Mesenchymal stem cell (in vitro differentiated cells and primary cell): Measurements from ENCODE around the gene HPN.

Experiments
- DNase-seq: peaks from one replicate; pipeline ENCODE4 v3.0.0-alpha.2; 2013
- H2AFZ ChIP-seq: one replicate; pipeline ENCODE4 v1.6.1; 2013; ENCODE audit warnings: low read depth, mild to moderate bottlenecking, control low read depth, inconsistent platforms, low read length, moderate library complexity
- H2AK5ac ChIP-seq: 2 replicates; pipeline ENCODE4 v1.6.1; 2013; ENCODE audit warnings: low read length, moderate library complexity, mild to moderate bottlenecking, inconsistent platforms; ENCODE audit not compliant: severe bottlenecking
- H2BK120ac ChIP-seq: one replicate; pipeline ENCODE4 v1.6.1; 2013; ENCODE audit warnings: low read depth, mild to moderate bottlenecking, inconsistent platforms, low read length, moderate library complexity
- H2BK12ac ChIP-seq, 2 experiments: one replicate each; pipeline ENCODE4 v1.6.1; 2013; ENCODE audit warnings: inconsistent platforms in 2 of 2, low read length in 2 of 2, mild to moderate bottlenecking in 2 of 2, moderate library complexity in 2 of 2, control low read depth in 1 of 2
- H2BK15ac ChIP-seq: one replicate; pipeline ENCODE4 v1.6.1; 2013; ENCODE audit warnings: mild to moderate bottlenecking, low read depth, inconsistent platforms; ENCODE audit not compliant: poor library complexity, severe bottlenecking
- H2BK5ac ChIP-seq: 2 replicates; pipeline ENCODE4 v1.6.1; 2013; ENCODE audit warnings: low read depth, mild to moderate bottlenecking, low read length, control low read depth, inconsistent platforms; ENCODE audit not compliant: poor library complexity, severe bottlenecking
- H3K14ac ChIP-seq, 2 experiments: one replicate each; pipeline ENCODE4 v1.6.1; 2013; ENCODE audit warnings: inconsistent platforms in 2 of 2, low read length in 2 of 2, control low read depth in 1 of 2, mild to moderate bottlenecking in 1 of 2, moderate library complexity in 1 of 2
- H3K18ac ChIP-seq, 2 experiments: one replicate each; pipeline ENCODE4 v1.6.1; 2013; ENCODE audit warnings: inconsistent platforms in 2 of 2, low read length in 2 of 2, control low read depth in 1 of 2, low read depth in 1 of 2, mild to moderate bottlenecking in 1 of 2
- H3K23ac ChIP-seq, 2 experiments: one replicate each; pipeline ENCODE4 v1.6.1; 2013; ENCODE audit warnings: inconsistent platforms in 2 of 2, low read length in 2 of 2, mild to moderate bottlenecking in 2 of 2, moderate library complexity in 2 of 2, control low read depth in 1 of 2
- H3K27ac ChIP-seq: 2 replicates; pipeline ENCODE4 v1.5.1; 2013; ENCODE audit warnings: mild to moderate bottlenecking, moderate library complexity, low read length, control low read depth, inconsistent platforms; ENCODE audit not compliant: poor library complexity, severe bottlenecking
- H3K27me3 ChIP-seq, 2 experiments: 2 replicates each; pipeline versions ENCODE4 v1.6.1 to v1.7.0; 2013; ENCODE audit warnings: low read length in 2 of 2, mild to moderate bottlenecking in 2 of 2, moderate library complexity in 2 of 2, control low read depth in 1 of 2, inconsistent platforms in 1 of 2; ENCODE audit not compliant: control insufficient read depth in 1 of 2, insufficient read depth in 1 of 2
- H3K36me3 ChIP-seq, 2 experiments: 2 replicates each; pipeline versions ENCODE4 v1.6.1 to v1.7.0; 2013; ENCODE audit warnings: low read length in 2 of 2, control low read depth in 1 of 2, inconsistent platforms in 1 of 2, low read depth in 1 of 2, mild to moderate bottlenecking in 1 of 2; ENCODE audit not compliant: insufficient read depth in 2 of 2, control insufficient read depth in 1 of 2
- H3K4ac ChIP-seq, 2 experiments: one replicate each; pipeline ENCODE4 v1.6.1; 2013; ENCODE audit warnings: inconsistent platforms in 2 of 2, low read length in 2 of 2, mild to moderate bottlenecking in 2 of 2, moderate library complexity in 2 of 2, control low read depth in 1 of 2, low read depth in 1 of 2
- H3K4me1 ChIP-seq: 2 replicates; pipeline ENCODE4 v1.6.1; 2013; ENCODE audit warnings: low read depth, low read length, control low read depth; ENCODE audit not compliant: control insufficient read depth, insufficient read depth
- H3K4me2 ChIP-seq: 2 replicates; pipeline ENCODE4 v1.6.1; 2013; ENCODE audit warnings: low read length, mild to moderate bottlenecking, inconsistent platforms; ENCODE audit not compliant: poor library complexity, severe bottlenecking
- H3K4me3 ChIP-seq, 2 experiments: 2 replicates each; pipeline versions ENCODE4 v1.5.1 to v1.7.0; 2013; ENCODE audit warnings: low read length in 2 of 2, mild to moderate bottlenecking in 2 of 2, control low read depth in 1 of 2, low read depth in 1 of 2; ENCODE audit not compliant: insufficient read depth in 1 of 2
- H3K79me1 ChIP-seq: replicated peaks from 2 replicates; pipeline ENCODE4 v1.6.1; 2013; ENCODE audit warnings: mild to moderate bottlenecking, control low read depth, low read length, inconsistent platforms; ENCODE audit not compliant: poor library complexity, severe bottlenecking
- H3K9ac ChIP-seq: 2 replicates; pipeline ENCODE4 v1.7.0; 2013; ENCODE audit warnings: mild to moderate bottlenecking, low read length, moderate library complexity
- H3K9me3 ChIP-seq: 2 replicates; pipeline ENCODE4 v1.7.0; 2013; ENCODE audit warnings: mild to moderate bottlenecking, low read length; ENCODE audit not compliant: control insufficient read depth
- H4K8ac ChIP-seq: one replicate; pipeline ENCODE4 v1.6.1; 2013; ENCODE audit warnings: inconsistent platforms, mild to moderate bottlenecking, low read length, moderate library complexity
- H4K91ac ChIP-seq: one replicate; pipeline ENCODE4 v1.6.1; 2013; ENCODE audit warnings: mild to moderate bottlenecking, low read length, inconsistent platforms
- WGBS: methylation state at CpG from one replicate; pipeline ENCODE4 v1.1.7; 2013; ENCODE audit warnings: mixed read lengths; 5-methylcytosine and 5-hydroxymethylcytosine counted together

Gene HPN

GRCh38 chr19:35109395-35110112 is 68.0 kb downstream of the HPN start:
- Histone ChIP-seq H3K36me3 (no peaks in the 10 kb centered on the region), H3K79me1 (no peaks in the 10 kb centered on the region), H3K23ac (peak overlapping the region in 1 of 2 experiments; percentile 61), H3K4ac (no peak overlapping the region), H3K4me2 (no peak overlapping the region), H4K91ac (no peak overlapping the region), H3K9ac (no peak overlapping the region), H4K8ac (no peak overlapping the region), H2BK12ac (no peak overlapping the region), H2BK5ac (no peak overlapping the region), H3K14ac (no peak overlapping the region), H2BK120ac (no peak overlapping the region), H2AFZ (no peak overlapping the region), H3K9me3 (no peaks in the 10 kb centered on the region), H3K27me3 (peaks cover 0 to 4% of the 10 kb centered on the region in 2 experiments), H3K4me1 (no peaks in the 10 kb centered on the region), H2BK15ac (no peak overlapping the region), H3K4me3 (no peak overlapping the region), H3K27ac (no peak overlapping the region), H2AK5ac (no peak overlapping the region), H3K18ac (no peak overlapping the region)
- DNase-seq, result no peak
- 86% methylated on average over 22 of the region's 22 CpGs for WGBS

- H3K4me3 ChIP-seq, result no peak overlapping the region
- H3K14ac ChIP-seq, result no peak overlapping the region
Measured at GRCh38 chr19:35110974-35111373, 69.5 kb downstream of the HPN start.

GRCh38 chr19:35112995-35113688 is 71.6 kb downstream of the HPN start:
- Histone ChIP-seq H2AK5ac (no peak overlapping the region), H3K79me1 (no peaks in the 10 kb centered on the region), H3K4me2 (no peak overlapping the region), H4K8ac (no peak overlapping the region), H2BK120ac (no peak overlapping the region), H3K36me3 (no peaks in the 10 kb centered on the region), H4K91ac (no peak overlapping the region), H3K27me3 (peaks cover 6 to 24% of the 10 kb centered on the region in 2 experiments), H3K14ac (no peak overlapping the region), H3K27ac (no peak overlapping the region), H2BK12ac (no peak overlapping the region), H2BK15ac (no peak overlapping the region), H2AFZ (no peak overlapping the region), H3K23ac (no peak overlapping the region), H3K4me3 (no peak overlapping the region), H2BK5ac (no peak overlapping the region), H3K9me3 (no peaks in the 10 kb centered on the region), H3K4ac (no peak overlapping the region), H3K4me1 (no peaks in the 10 kb centered on the region), H3K18ac (no peak overlapping the region), H3K9ac (no peak overlapping the region)
- 78% methylated on average over 15 of the region's 15 CpGs for WGBS
- no peak for DNase-seq

More at GRCh38 chr19:35110974-35111373, 69.5 kb downstream of the HPN start:
- H3K79me1 ChIP-seq, result no peaks in the 10 kb centered on the region
- 86% methylated on average over 2 of the region's 9 CpGs for WGBS
- no peaks in the 10 kb centered on the region for H3K4me1 ChIP-seq
- H3K9ac ChIP-seq, result no peak overlapping the region
- no peak overlapping the region for H3K23ac ChIP-seq
- H3K27me3 ChIP-seq, result peaks cover 6 to 17% of the 10 kb centered on the region in 2 experiments
- H3K9me3 ChIP-seq, result no peaks in the 10 kb centered on the region
- H2BK5ac ChIP-seq, result no peak overlapping the region
- H2BK15ac ChIP-seq, result no peak overlapping the region
- H3K27ac ChIP-seq, result no peak overlapping the region
- H4K8ac ChIP-seq, result no peak overlapping the region
- no peak overlapping the region for H2AK5ac ChIP-seq
- no peak for DNase-seq
- H3K4ac ChIP-seq, result no peak overlapping the region
- no peak overlapping the region for H2AFZ ChIP-seq
- no peak overlapping the region for H2BK120ac ChIP-seq
- H3K4me2 ChIP-seq, result no peak overlapping the region
- no peaks in the 10 kb centered on the region for H3K36me3 ChIP-seq
- H3K18ac ChIP-seq, result no peak overlapping the region
- no peak overlapping the region for H2BK12ac ChIP-seq
- no peak overlapping the region for H4K91ac ChIP-seq

GRCh38 chr19:35114353-35115176 is 73.0 kb downstream of the HPN start:
- Histone ChIP-seq H3K79me1 (no peaks in the 10 kb centered on the region), H3K4ac (no peak overlapping the region), H2BK5ac (no peak overlapping the region), H3K4me1 (no peaks in the 10 kb centered on the region), H3K18ac (no peak overlapping the region), H4K8ac (no peak overlapping the region), H3K9me3 (no peaks in the 10 kb centered on the region), H3K4me3 (peak overlapping the region in 1 of 2 experiments; percentile 69), H2AK5ac (no peak overlapping the region), H3K23ac (no peak overlapping the region), H2BK15ac (no peak overlapping the region), H3K4me2 (no peak overlapping the region), H3K27ac (no peak overlapping the region), H2AFZ (no peak overlapping the region), H3K36me3 (no peaks in the 10 kb centered on the region), H3K14ac (no peak overlapping the region), H3K27me3 (peaks cover 6 to 24% of the 10 kb centered on the region in 2 experiments), H4K91ac (no peak overlapping the region), H2BK120ac (no peak overlapping the region), H2BK12ac (no peak overlapping the region), H3K9ac (peak overlapping the region; percentile 76)
- 22% methylated on average over 20 of the region's 23 CpGs for WGBS
- peak; percentile 47 for DNase-seq
